DMS153 treated with DMSO at 0.1 percent for 48 hours (cell line): ENCODE results near the gene ADIPOR2.

ENCODE experiments used
- DNase-seq: peaks from one replicate; lab custom pipeline; 2025; ENCODE audit not compliant: unreplicated experiment; lab: John Stamatoyannopoulos, UW

The ADIPOR2 gene

GRCh38 chr12:1690578-1691122 is at the start of gene ADIPOR2:
Gene ADIPOR2 (plus strand): TSS chr12:1691070. CDS start chr12:1754344, 63,274 bp downstream.
- peak; percentile 93 for DNase-seq

GRCh38 chr12:1642513-1642912 is 48.4 kb upstream of the ADIPOR2 start:
- DNase-seq = no peak

GRCh38 chr12:1643043-1643442 is 47.8 kb upstream of the ADIPOR2 start:
- DNase-seq = no peak

- no peak for DNase-seq
Measured at GRCh38 chr12:1643905-1644533, 46.9 kb upstream of the ADIPOR2 start.

GRCh38 chr12:1644534-1645438 is 46.1 kb upstream of the ADIPOR2 start:
- peak; percentile 75 for DNase-seq

GRCh38 chr12:1645819-1646218 is 45.1 kb upstream of the ADIPOR2 start:
- DNase-seq = peak; percentile 44

GRCh38 chr12:1646569-1647284 is 44.1 kb upstream of the ADIPOR2 start:
- no peak for DNase-seq

- DNase-seq = no peak
Measured at GRCh38 chr12:1647285-1647669, 43.6 kb upstream of the ADIPOR2 start.

GRCh38 chr12:1650260-1650977 is 40.5 kb upstream of the ADIPOR2 start:
- no peak for DNase-seq

- DNase-seq = no peak
Measured at GRCh38 chr12:1650978-1651361, 39.9 kb upstream of the ADIPOR2 start.

- no peak for DNase-seq
Measured at GRCh38 chr12:1651946-1652345, 38.9 kb upstream of the ADIPOR2 start.

- no peak for DNase-seq
Measured at GRCh38 chr12:1655225-1655788, 35.6 kb upstream of the ADIPOR2 start.

- no peak for DNase-seq
Measured at GRCh38 chr12:1656902-1657301, 34.0 kb upstream of the ADIPOR2 start.

GRCh38 chr12:1657688-1658087 is 33.2 kb upstream of the ADIPOR2 start:
- no peak for DNase-seq

GRCh38 chr12:1660304-1661187 is 30.3 kb upstream of the ADIPOR2 start:
- DNase-seq = no peak

- DNase-seq = peak; percentile 77
Measured at GRCh38 chr12:1661553-1662335, 29.1 kb upstream of the ADIPOR2 start.

GRCh38 chr12:1662761-1663439 is 28.0 kb upstream of the ADIPOR2 start:
- DNase-seq = no peak
